GM23248 (cell line): ENCODE results near the gene ZMYND11. TPM values are rescaled to one million over a fixed set of nuclear protein-coding genes. Genes with fewer than 3 reads are reported as not detected.

Experiments
- DNase-seq: peaks from one replicate; pipeline ENCODE4 v3.0.0-alpha.2; 2015
- H2AFZ ChIP-seq: fragments of 200-600 bp; sonication (generic); 2 replicates; pipeline ENCODE4 v1.6.1; 2016; ENCODE audit warnings: antibody characterized with exemption
- H3F3A ChIP-seq: fragments of 200-600 bp; sonication (generic); 2 replicates; pipeline ENCODE4 v1.6.1; 2016; ENCODE audit warnings: mild to moderate bottlenecking, antibody characterized with exemption, mixed run types; ENCODE audit not compliant: insufficient read depth
- H3K27ac ChIP-seq: fragments of 200-600 bp; sonication (generic); 2 replicates; pipeline ENCODE4 v1.5.1; 2016; ENCODE audit warnings: mild to moderate bottlenecking
- H3K27me3 ChIP-seq: fragments of 200-600 bp; sonication (generic); replicated peaks from 2 replicates; pipeline ENCODE4 v1.6.1; 2016; ENCODE audit warnings: mild to moderate bottlenecking; ENCODE audit not compliant: insufficient read depth
- H3K36me3 ChIP-seq: fragments of 200-600 bp; sonication (generic); 2 replicates; pipeline ENCODE4 v1.6.1; 2016; ENCODE audit warnings: low read depth, mild to moderate bottlenecking
- H3K4me1 ChIP-seq: fragments of 200-600 bp; sonication (generic); 2 replicates; pipeline ENCODE4 v1.6.1; 2016; ENCODE audit warnings: mild to moderate bottlenecking; ENCODE audit not compliant: insufficient read depth
- H3K4me2 ChIP-seq: fragments of 200-600 bp; sonication (generic); one replicate; pipeline ENCODE4 v1.6.1; 2016; ENCODE audit warnings: mild to moderate bottlenecking; ENCODE audit not compliant: unreplicated experiment
- H3K4me3 ChIP-seq: fragments of 200-600 bp; sonication (generic); 2 replicates; pipeline ENCODE4 v1.5.1; 2016; ENCODE audit warnings: mild to moderate bottlenecking
- H3K79me2 ChIP-seq: fragments of 200-600 bp; sonication (generic); 2 replicates; pipeline ENCODE4 v1.6.1; 2016; ENCODE audit warnings: mild to moderate bottlenecking; ENCODE audit not compliant: insufficient read depth
- H3K9ac ChIP-seq: fragments of 200-600 bp; sonication (generic); 2 replicates; pipeline ENCODE4 v1.6.1; 2016; ENCODE audit warnings: mild to moderate bottlenecking
- H3K9me2 ChIP-seq: fragments of 200-600 bp; sonication (generic); 2 replicates; pipeline ENCODE4 v1.6.1; 2016; ENCODE audit warnings: mixed run types, mild to moderate bottlenecking, moderate library complexity; ENCODE audit not compliant: insufficient read depth
- H3K9me3 ChIP-seq: fragments of 200-600 bp; sonication (generic); one replicate; pipeline ENCODE4 v1.6.1; 2017; ENCODE audit warnings: low read depth
- H4K20me1 ChIP-seq: fragments of 200-600 bp; sonication (generic); 2 replicates; pipeline ENCODE4 v1.6.0; 2016; ENCODE audit not compliant: insufficient read depth
- EZH2 ChIP-seq: fragments of 200-600 bp; sonication (generic); IDR thresholded peaks from 2 replicates; pipeline ENCODE4 v1.6.1; 2018; ENCODE audit warnings: antibody characterized with exemption, mild to moderate bottlenecking; ENCODE audit not compliant: insufficient read depth, poor library complexity, severe bottlenecking
- EZH2phosphoT487 ChIP-seq: fragments of 200-600 bp; sonication (generic); IDR thresholded peaks from 2 replicates; pipeline ENCODE4 v1.6.1; 2018; ENCODE audit warnings: antibody characterized with exemption, moderate library complexity, mild to moderate bottlenecking, low read depth; ENCODE audit not compliant: insufficient read depth
- WGBS, 2 experiments: methylation state at CpG; one replicate each; pipeline ENCODE4 v1.1.6; 2015 to 2017; ENCODE audit warnings: low lambda C conversion rate in 2 of 2, low coverage in 1 of 2; ENCODE audit errors: missing lambda C conversion rate in 2 of 2; 5-methylcytosine and 5-hydroxymethylcytosine counted together
- in situ Hi-C: fragments of 300-500 bp; cut with MboI; formaldehyde crosslinking; loops from 2 replicates; pipeline ENCODE4 v1.15.0; 2020
- polyA plus RNA-seq: library from polyadenylated mRNA; unstranded; fragments of >200 nt; fragmentation: Nextera tagmentation; extraction: Ambion mirVana; gene quantifications from 2 replicates; pipeline ENCODE4 v1.2.1, GENCODE V29; 2016
- total RNA-seq: library from RNA; depleted of rRNA; stranded (reverse); fragments of >200 nt; shearing (Covaris generic); gene quantifications from 2 replicates; pipeline ENCODE4 v1.2.3, GENCODE V29; 2014

The ZMYND11 gene
- total and polyA plus RNA-seq, 2 experiments from 2014 or later = 47.1 to 63.4 TPM

DNA sequence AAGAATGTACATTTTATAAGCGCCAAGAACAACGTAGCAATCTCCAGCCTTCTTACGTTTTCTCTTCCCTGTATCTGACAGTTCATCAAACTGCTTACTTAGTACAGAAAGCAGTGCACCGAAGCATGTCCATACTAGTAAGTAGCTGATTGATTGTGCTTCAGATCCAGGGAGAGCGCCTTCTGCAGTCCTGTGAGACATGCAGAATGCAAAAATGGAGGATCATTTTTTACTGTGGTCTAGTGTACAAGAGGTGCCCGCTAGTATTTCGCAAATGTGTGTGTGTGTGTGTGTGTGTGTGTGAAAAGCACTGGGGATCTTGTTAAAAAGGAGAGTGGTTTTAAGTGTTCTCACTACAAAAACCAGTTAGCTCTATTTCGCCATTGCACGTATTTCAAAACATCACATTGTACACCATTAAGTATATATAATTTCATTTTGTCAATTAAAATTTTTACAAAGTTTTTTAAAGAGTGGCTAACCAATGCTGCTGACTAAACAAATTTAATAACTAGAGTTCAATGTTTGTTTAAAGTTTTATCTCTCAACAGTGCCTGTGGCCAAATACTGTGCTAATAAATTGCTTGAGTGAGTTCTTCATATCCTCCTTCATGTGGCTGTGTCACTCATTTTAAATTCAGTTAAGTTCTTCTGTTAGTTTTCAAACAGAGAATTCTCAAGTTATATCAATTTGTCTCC lies 99.6 kb downstream of the ZMYND11 start:
- Histone ChIP-seq H3K27ac (no peak overlapping the region), H4K20me1 (no peaks in the 10 kb centered on the region), H3K79me2 (peaks cover 10% of the 10 kb centered on the region), H3K9me3 (no peaks in the 10 kb centered on the region), H2AFZ (no peak overlapping the region), H3K9me2 (no peaks in the 10 kb centered on the region), H3K27me3 (no peaks in the 10 kb centered on the region), H3K9ac (no peak overlapping the region), H3K4me2 (no peak overlapping the region), H3F3A (peaks cover 3% of the 10 kb centered on the region; the same call in 1 of the 2 replicates), H3K4me1 (peaks cover 6% of the 10 kb centered on the region), H3K4me3 (no peak overlapping the region), H3K36me3 (peaks cover 8% of the 10 kb centered on the region)
- whole genome bisulfite sequencing, 2 experiments = 95% methylated on average over 9 of the region's 9 CpGs
- DNase-seq = no peak
- in situ Hi-C loops = no loop called here
- TF ChIP-seq EZH2 (no peak), EZH2phosphoT487 (no peak)

DNA sequence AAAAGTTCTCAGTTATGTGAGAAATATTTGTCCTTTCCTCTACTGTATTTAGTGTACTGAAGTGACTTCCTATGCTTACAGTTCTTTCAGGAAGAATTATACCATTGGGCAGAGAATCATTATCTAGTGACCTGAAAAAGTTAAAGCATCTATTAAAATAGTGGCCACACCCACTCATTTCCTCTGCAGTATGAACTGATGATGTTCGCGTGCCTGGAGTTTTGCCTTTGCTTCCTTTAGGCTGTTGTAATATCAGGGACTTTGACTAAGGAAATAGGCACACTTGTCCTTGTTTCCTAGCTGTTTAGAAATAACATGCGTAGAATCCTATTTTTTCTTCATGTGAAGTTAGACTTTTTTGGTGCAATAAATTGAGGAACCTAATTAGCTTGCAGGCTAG lies 100.7 kb downstream of the ZMYND11 start:
- Histone ChIP-seq H3K27ac (no peak overlapping the region), H3K4me1 (peaks cover 6% of the 10 kb centered on the region), H3K9me2 (no peaks in the 10 kb centered on the region), H3K79me2 (peaks cover under 1% of the 10 kb centered on the region), H2AFZ (no peak overlapping the region), H3K4me2 (no peak overlapping the region), H4K20me1 (no peaks in the 10 kb centered on the region), H3K9me3 (no peaks in the 10 kb centered on the region), H3F3A (peaks cover 3% of the 10 kb centered on the region; the same call in 1 of the 2 replicates), H3K36me3 (peaks cover 17% of the 10 kb centered on the region), H3K4me3 (no peak overlapping the region), H3K9ac (no peak overlapping the region), H3K27me3 (no peaks in the 10 kb centered on the region)
- 53 to 59% methylated on average over 3 of the region's 3 CpGs for WGBS, 2 experiments
- in situ Hi-C loops = no loop called here
- TF ChIP-seq EZH2 (no peak), EZH2phosphoT487 (no peak)
- peak; percentile 62 for DNase-seq

DNA sequence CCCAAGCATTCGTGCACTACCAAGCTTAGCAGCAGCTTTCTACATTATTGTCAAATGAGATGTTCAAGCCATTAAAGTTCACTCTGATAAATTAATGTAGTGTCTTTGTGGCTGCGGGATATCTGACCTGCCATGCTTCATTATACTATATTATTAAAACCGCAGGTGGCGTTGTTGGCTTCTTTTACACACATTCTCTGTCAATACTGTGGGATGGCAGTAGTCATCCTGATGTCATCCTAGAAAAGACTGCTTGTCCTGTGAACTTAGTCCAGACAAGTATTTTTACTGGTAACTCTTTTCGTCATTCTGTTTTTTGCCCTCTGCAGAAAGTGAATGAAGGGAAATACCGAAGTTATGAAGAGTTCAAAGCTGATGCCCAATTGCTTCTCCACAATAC lies 103.9 kb downstream of the ZMYND11 start:
- WGBS, 2 experiments = 87 to 91% methylated on average over 6 of the region's 6 CpGs
- Histone ChIP-seq H3K27ac (no peak overlapping the region), H2AFZ (no peak overlapping the region)

DNA sequence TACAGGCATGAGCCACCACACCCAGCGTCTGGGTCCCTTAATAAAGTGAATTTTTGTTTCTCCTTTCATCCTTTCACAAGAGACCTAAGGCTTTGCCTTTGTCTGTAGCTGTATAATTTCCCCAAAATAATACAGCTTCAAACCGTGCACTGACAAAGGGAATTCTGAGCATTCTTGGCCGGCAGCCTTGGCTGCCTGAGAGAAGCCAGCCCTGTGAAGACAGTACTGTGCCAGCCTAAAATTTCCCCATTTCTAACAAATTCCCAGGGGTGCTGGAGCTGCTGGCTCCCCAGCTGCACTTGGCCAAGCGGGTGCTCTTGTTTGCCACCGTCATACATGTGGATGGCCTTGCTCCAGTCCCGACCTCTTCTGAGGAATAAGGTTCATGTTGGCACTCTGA lies 106.2 kb downstream of the ZMYND11 start:
- no peak overlapping the region for H3K27ac ChIP-seq
- no peaks in the 10 kb centered on the region for H4K20me1 ChIP-seq
- no peak for DNase-seq
- H3K9me2 ChIP-seq = no peaks in the 10 kb centered on the region
- no peaks in the 10 kb centered on the region for H3K79me2 ChIP-seq
- peaks cover 41% of the 10 kb centered on the region for H3K36me3 ChIP-seq
- H3F3A ChIP-seq = no peaks in the 10 kb centered on the region
- H3K4me3 ChIP-seq = no peak overlapping the region
- H3K9ac ChIP-seq = no peak overlapping the region
- no peaks in the 10 kb centered on the region for H3K27me3 ChIP-seq
- H2AFZ ChIP-seq = no peak overlapping the region
- WGBS, 2 experiments = 41 to 50% methylated on average over 6 of the region's 6 CpGs
- H3K9me3 ChIP-seq = no peaks in the 10 kb centered on the region
- in situ Hi-C loops = no loop called here
- TF ChIP-seq EZH2phosphoT487 = no peak
- TF ChIP-seq EZH2 = no peak
- no peaks in the 10 kb centered on the region for H3K4me1 ChIP-seq
- H3K4me2 ChIP-seq = no peak overlapping the region

More for the DNA sequence above, 103.9 kb downstream of the ZMYND11 start:
- TF ChIP-seq EZH2phosphoT487 (no peak), EZH2 (no peak)
- H4K20me1 ChIP-seq = no peaks in the 10 kb centered on the region
- H3K4me3 ChIP-seq = no peak overlapping the region
- H3K9me2 ChIP-seq = no peaks in the 10 kb centered on the region
- H3K9me3 ChIP-seq = no peaks in the 10 kb centered on the region
- H3K36me3 ChIP-seq = peaks cover 34% of the 10 kb centered on the region
- no peaks in the 10 kb centered on the region for H3K27me3 ChIP-seq
- H3K4me1 ChIP-seq = peaks cover 6% of the 10 kb centered on the region
- no peak overlapping the region for H3K9ac ChIP-seq
- peaks cover 3% of the 10 kb centered on the region; the same call in 1 of the 2 replicates for H3F3A ChIP-seq
- H3K4me2 ChIP-seq = no peak overlapping the region
- DNase-seq = peak; percentile 30
- in situ Hi-C loops = no loop called here
- no peaks in the 10 kb centered on the region for H3K79me2 ChIP-seq
